HG03575 (cell line): ENCODE data around the gene CDC42BPG.
A peak's percentile ranks its signal among the peaks of the same experiment; 100 is the strongest.
"Not testable (repeated sequence)": the region's sequence is repeated elsewhere in the genome, so short reads cannot be mapped to it uniquely, and the experiment has no call there.

Experiments
- ATAC-seq: cut with Tn5 transposase; IDR thresholded peaks from one replicate; pipeline ENCODE4 v1.9.1; 2021; ENCODE audit not compliant: unreplicated experiment, insufficient number of reproducible peaks, low FRiP score; ENCODE audit errors: extremely low read depth

Gene CDC42BPG

DNA sequence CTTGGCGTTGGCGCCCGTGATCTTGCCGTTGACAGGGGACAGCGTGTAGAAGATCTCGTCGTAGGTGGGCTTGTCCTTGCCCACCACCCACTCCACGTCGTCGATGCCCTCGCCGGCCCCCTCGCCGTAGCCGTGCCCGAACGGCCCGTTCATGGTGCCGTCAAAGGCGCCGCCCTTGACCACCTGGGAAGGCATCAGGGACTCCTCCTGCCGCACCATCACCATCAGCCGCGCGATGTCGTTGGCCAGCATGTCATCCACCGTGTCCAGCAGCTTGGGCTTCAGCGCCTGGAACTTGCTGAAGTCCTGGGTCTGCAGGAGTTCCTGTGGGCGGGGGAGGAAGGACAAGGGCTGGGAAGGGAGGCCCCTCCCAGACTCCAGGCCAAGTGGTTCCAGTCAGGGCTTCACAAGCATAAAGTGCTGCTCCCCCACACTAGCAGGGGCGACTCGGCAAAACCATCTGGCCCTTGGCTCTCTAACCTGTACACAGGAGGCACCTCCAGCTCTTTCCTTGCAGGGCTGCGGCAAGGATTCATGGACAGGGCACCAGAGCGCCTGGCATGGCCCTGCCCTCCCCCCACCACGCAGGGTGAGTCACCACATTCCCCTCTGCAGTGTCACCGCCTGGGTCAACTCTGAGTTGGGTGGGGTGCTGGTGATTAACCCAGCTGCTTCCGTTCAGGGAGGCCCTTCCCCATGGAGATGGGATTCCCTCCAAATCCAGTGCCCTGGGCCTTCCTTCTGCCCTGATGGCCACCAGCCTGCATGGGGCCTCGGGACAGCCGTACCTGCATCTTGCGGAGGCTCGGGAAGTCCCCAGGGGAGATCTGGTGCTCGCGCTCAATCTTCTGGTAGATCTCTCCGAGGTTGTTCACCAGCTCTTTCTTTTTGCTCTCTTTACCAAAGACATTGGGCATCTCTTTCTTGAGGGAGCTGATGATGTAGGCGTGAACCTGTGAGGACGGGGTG is 10.4 kb upstream of the CDC42BPG start:
- ATAC-seq: no peak

DNA sequence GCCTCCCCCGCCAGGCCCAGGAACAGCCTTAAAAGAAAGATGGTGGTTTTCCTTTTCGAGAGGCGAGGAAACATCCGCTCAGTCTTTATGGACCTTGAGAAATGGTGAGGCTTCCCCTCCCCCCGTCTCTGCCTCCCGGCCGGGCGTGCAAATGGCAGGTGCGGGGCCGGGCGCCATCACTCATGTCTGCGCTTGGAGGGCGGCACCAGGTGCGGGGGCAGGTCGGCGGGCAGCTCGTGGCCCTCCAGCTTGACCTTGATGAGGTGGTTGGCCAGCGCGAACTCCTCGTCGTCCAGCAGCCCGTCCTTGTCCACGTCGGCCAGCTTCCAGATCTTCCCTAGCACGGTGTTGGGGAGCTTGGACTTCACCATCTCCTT is 9.7 kb upstream of the CDC42BPG start:
- no peak for ATAC-seq

DNA sequence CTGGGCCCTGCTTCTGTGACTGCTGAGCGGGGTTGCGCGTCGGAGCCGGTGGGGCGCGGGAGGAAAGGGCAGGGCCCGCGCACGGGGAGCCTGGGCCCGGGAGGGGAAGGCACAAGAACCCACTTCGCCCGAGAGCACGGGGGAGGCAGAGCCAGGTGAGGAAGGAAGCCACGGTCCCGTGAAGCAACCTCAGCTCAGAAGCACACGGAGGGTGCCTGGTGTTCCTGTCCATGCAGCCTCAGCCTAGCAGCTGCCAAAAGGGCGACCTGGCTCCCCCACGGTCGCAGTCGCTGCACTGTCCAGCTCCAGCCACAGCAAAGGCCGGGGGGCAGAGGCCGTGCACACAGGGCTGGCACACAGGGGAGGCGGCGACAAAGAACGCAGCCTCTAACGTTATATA is 9.3 kb upstream of the CDC42BPG start:
- no peak for ATAC-seq

DNA sequence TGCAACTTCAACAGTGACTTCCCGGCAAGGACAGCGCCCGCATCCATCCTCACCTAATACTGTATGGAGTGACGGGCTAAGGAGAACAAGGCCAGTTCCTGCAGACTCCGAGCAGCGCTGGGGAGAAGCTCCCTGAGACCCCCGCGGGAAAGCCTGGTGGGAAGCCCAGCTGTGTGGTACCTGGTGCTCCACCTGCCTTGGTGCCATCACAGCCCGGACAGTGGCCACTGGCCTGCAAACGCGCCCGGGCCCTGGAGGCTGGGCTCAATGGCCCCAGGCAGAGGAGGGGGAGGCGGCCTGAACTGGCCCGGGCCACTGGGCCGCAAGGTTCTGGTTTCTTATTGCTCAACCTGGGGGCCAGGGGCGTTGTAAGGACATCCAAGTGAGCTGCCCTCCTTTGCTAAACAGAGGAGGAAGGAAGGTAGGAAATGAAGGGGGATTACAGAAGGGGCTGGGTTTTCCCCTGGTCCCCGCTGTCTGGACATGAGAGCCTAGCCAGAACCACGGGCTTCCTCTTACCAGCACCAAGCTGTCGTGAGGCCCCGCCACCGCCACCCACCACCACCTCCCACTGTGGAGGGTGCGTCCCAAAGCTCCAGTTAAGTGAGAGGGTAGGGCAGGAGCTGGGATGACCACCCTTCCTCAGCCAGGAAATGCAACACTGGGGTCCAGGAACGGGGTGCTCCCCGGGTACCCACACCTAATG is 8.5 kb upstream of the CDC42BPG start:
- no peak for ATAC-seq

DNA sequence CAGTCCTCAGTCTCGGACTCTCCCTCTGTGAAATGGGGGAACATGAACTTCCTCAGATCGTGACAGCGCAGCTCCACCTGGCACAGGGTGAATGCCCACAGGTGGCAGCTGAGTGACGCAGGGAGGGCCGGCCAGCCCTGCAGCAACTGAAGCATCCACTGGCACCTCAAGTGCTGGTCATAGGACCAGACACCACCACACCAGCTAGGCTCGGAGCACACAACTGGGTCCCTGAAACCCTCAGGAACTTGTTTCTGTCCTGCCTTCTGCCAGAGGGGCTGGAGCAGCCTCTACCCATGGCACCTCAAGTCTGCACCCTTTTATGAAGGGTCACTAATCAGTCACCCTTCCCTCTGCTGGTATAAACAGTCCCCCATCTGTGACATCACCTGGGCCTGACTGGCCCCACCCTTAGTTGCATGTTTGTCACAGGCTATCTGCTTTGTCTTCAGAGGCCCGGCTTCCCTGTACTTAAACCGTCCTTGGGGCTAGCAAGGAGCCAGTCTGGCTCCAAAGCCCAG is 7.4 kb upstream of the CDC42BPG start:
- no peak for ATAC-seq

DNA sequence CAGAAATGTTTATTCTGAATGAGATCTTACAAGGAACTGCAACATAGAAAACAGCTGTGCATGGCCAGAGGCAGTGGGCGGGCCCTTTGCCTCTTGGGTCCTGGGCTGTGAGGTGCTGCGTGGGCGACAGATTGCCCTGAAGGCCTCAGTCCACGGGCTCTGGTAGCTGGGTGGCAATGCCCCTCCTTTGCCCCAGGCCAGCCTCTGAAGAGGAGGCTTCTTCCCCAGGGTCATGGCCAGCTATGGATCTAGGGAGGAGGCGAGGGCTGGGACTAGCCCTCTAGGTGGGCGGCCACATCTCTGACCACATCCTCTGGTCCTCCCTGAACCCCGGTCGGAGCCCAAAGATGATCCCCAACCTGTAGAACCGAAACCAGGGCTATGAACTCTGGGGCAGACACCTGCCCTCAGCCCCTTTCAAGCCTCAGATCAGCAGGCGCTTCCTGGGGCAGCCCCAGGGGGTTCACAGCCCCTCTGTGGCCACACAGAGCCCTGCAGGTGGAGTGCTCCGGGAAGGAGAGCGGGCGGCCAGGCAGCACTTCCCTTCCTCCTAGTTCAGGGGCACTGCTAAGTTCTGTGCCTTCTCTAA is 6.6 kb upstream of the CDC42BPG start:
- ATAC-seq: peak; percentile 42

DNA sequence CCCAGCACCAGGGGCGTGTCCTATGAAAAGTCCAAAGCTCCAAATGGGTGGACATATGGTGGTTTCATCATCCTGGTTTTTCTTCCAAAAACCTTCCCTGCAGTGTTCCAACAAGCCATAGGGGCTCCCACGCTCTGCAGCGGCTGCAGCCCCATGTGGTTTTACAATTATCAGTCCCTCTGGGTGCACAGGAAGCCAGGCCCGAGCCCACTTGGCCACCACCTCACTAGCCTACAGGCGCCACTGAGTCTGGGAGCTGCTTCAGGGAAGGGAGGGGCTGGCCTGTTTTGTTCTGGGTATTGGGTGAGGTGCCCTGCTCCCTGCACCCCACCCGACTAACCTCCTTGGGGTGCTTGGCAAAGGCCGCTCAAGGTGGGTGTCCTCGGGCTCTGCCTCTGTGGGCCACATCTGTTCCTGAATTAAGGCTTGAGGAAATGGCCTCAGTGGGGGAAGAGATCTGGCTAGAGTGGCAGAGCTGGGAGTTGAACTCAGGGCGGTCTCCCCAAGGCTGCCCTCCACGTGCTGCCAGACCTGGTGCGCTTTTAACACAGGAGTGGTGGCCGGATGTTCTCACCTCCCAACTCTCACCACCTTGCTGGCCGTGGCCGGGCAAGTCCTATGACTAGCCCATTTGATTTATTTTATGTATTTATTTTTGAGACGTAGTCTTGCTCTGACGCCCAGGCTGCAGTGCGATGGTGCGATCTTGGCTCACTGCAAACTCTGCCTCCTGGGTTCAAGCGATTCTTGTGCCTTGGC is 5.3 kb upstream of the CDC42BPG start:
- no peak for ATAC-seq

DNA sequence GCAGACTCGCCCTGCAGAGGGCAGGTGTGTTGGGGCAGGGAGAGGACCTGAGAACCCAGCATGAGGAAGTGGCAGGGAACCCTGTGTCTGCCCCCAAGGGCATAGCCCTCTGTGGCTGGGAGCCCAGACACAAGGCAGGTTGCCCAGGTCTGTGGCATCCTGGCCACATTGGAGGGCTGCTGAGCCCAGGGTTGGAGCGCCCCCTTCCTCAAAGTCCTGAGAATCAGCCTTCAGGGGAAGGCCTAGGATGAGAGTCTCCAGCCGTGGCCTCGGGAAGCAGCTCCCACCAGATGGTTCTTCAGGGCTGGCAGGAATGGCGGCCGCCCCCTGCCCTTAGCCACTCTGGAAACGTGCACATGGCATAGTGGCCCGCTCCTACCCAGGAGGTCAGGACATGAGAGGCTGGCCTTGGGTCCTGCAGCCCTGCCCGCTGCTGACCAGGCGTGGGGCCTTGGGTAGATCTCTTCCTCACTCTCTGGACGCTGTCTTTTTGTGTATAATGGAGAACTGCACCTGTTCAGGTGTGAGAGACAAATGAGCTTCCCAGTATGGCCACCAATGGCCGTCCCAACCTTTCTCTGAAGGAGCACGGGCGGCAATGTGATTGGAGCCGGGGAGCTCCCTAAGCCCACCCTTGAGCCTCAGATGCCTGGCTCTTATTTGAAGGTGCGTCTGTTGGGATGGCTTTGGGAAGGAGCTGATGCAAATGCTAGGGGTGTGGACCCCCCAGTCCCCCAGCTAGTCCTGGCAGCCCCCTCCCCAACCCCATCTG is 4.6 kb upstream of the CDC42BPG start:
- ATAC-seq: no peak

DNA sequence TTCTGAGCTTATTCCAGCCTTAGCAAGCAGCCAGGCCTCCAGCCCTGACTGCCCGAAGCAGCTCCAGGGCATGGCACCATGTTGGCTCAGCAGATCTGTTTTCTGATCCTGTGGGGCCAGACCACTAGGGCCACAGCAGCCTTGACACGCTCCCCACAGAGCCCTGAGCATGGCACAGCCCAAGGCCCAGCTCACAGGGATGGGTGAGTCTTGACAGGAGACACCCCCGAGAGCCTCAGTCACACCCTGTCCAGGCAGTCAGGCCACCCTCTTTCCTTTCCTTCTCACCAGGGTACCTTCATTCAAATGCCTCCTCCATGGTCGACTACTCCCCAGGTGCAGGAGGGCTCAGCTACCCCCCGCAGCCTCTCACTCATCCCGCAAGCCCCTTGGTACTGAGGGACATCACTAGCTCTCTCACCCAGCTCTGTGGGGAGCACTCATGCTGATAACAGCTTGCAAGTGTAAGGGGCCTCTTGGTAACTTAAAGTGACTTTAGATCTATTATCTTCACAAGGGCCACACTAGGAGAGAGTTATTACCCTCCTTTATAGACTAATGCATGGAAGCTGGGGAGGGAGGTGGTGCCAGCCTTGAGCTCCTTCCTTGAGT is 3.9 kb upstream of the CDC42BPG start:
- ATAC-seq: no peak

DNA sequence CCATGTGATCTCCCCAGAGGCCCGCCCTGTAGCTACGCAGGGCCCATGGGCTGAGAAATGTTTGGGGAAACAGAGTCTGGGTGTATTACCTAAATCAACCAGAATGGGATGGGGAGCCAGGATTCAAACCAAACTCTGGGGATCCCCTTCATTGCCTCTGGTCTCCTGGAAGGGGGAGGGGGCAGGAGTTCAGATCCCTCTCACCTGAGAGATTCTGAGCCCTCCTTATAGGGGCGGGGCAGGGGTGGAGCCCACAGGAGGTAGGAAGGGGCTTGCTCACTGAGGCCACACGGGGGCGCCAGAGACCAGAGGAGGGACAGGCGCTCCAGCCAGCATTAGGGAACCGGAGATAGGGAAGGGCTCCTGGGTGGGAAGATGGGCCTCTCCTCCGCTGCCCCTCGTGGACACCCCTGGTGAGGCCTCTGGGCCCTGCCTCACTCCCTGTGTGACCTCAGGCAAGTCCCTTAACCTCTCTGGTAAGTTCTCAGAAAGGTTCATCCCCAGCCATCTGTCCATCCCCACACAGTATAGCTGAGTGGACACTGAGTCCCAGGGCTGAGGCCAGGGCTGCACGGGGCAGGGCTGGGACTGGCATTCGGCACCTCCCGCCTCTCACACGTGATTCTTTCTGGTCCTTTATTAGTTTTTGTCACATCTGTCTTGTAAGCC is 2.7 kb upstream of the CDC42BPG start:
- no peak for ATAC-seq

DNA sequence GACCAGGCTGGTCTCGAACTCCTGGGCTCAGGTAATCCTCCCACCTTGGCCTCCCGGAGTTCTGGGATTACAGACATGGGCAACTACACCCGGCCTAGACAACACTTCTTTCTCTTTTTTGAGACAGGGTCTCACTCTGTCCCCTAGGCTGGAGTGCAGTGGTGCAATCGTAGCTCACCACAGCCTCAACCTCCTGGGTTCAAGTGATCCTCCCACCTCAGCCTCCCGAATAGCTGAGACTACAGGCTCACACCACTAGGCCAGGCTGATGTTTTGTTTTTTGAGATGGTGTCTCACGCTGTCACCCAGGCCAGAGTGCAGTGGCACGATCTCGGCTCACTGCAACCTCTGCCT is 1.3 kb upstream of the CDC42BPG start:
- not testable (repeated sequence) for ATAC-seq

DNA sequence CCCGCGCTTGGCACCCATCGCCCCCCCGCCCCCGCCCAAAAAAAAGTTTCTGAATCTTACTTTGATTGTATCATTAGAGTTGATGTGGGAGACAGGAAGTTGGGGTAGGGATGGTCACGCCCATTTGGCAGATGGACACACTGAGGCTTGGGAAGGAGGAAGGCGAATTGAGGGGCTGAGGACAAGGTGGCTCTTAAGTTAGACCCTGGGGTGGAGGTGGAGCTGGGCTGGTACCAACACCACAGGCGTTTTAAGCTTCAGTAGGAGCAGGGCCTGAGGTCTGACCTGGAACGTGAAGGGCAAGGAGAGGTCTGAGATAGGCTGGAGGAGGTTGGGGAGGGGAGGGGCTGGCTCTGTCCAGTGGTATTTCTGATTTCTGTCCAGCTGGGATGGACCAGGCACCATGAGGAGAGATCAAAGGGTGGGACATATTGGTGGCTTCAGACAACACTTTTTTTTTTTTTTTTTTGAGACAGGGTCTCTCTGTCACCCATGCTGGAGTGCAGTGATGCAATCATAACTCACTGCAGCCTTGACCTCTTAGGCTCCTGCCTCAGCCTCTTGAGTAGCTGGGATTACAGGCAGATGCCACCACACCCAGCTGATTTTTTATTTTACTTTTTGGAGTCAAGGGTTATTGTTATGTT is 799 bp upstream of the CDC42BPG start:
- ATAC-seq: no peak

DNA sequence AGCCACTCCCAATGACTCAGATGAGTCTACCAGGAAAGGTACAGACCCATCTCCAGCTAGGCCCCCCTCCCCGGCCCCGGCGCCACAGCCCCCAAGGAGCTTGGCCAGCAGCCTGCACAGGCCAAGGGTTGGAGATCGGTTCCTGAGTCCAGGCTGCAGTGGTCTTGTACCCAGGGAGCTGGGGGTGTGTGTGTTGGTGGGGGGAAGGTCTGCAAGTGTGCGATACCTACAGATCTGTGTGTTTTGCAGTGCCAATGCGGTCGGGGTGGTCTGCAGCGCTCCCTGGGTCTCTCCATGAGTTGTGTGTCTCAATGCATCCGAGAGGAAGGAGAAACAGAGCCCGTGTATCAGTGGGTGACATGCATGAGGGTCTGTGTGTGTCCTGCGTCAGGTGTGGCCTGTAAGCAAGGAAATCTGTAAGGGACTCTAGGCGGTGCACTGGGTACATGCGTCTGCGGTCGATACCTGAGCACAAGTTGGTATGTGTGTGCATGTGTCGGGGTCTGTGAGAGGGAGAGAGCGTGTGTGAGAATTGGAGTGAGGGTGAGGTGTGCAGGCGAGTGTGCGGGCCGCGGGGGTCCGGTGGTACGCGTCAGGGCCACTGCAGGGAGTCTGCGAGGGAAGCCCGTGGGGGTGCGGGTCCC is 645 bp downstream of the CDC42BPG start:
- no peak for ATAC-seq

DNA sequence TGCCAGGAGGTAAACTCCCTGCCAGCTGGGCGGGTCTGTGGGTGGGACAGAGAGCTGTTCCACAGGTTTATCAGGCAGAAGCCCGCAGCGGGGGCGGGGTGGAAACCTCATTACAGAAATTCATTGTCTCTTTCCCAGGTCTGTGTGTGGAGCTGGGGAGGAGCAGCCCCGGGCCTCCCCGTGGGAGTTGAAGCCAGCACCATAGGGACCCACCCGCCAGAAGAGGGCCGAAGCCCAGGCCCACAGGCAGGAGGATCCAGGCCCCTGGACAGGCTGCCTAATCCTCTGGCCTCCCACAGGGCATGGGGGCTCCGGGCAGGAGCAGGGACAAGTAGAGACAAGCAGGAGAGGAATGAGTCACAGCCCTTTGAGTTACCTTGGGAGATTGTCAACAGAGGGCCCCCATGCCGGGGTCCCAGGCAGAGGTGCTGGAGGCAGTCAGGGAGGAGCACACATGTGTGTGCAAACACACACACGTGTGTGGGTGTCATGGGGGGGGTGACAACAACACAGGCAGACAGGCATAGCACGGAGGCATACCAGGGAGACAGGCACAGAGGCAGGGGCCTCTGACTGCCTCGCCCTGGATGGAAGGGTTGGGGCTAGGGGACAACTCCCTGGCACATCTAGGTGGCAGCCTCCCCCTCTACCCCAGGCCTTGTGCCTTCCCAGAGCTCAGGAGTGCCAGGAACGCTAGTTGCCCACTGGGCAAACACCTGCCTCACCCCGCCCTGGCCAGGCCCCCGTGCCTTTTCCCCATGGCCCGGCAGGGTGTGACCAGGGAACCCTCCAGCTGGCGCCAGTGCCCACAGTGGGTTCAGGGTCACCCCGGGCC is 1.4 kb downstream of the CDC42BPG start:
- no peak for ATAC-seq

DNA sequence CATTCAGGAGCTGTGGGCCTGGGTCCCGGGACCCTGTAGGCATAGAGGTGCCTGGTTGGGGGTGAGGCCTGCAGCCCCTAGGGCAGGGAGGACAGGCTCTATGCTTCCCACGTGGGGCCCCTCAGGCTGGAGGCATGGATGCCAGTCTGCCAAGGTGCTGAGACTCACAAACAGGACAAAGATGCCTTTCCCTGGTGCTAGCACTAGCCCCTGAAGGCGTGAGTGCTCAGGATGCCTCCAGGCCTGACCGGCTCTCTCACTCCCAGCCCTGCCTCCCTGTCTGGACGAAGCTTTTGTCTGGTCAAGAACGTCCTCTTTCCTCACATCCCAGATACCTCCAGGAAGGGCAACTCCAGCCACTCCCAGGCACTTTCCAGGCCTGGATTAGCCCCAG is 2.1 kb downstream of the CDC42BPG start:
- ATAC-seq: no peak
